Esophagus squamous epithelium (tissue), 4 donors: ENCODE measurements around the gene DTX2.

Experiments
- CTCF ChIP-seq, 6 experiments: fragments of 450-650 bp in 4 of 6; fragments of 200-600 bp in 2 of 6; sonication (generic) in 2 of 6; IDR thresholded peaks; one replicate each; pipeline ENCODE4 v1.5.1; 2016 to 2019; ENCODE audit warnings: antibody characterized with exemption in 6 of 6, mild to moderate bottlenecking in 4 of 6, moderate library complexity in 4 of 6
- POLR2A ChIP-seq, 4 donors: fragments of 450-650 bp; IDR thresholded peaks; one replicate each; pipeline ENCODE4 v1.6.1; 2017; ENCODE audit warnings: antibody characterized with exemption in 4 of 4, mild to moderate bottlenecking in 4 of 4, moderate library complexity in 3 of 4

DNA sequence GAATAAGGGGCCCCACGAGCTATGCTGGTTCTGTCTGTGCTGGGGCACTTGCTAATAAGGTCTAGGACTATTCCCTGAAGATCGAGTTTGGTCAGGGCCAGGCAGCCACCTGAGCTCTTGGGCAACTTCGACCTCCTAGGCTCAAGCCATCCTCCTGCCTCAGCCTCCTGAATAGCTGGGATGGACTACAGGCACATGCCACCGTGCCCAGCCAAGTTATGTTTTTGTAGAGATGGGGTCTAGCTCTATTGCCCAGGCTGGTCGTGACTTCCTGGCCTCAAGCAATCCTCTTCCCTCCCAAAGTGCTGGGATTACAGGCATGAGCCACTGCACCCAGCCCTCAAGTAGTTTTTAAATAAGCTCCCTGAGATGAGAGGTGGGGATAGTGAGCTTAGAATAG is 33.9 kb upstream of the DTX2 start:
- TF ChIP-seq CTCF (IDR thresholded peaks at IDR 0.05) = no peak
- TF ChIP-seq POLR2A (IDR thresholded peaks at IDR 0.05) = no peak
